DOHH2 (cell line): ENCODE results near the gene ZNF467.

Source experiments
- H3F3A ChIP-seq: fragments of 200-600 bp; sonication (generic), shearing (Covaris generic); 2 replicates; pipeline ENCODE4 v1.6.0; 2016; ENCODE audit warnings: antibody characterized with exemption, mild to moderate bottlenecking; ENCODE audit not compliant: control insufficient read depth, insufficient read depth
- H3K27ac ChIP-seq: fragments of 200-600 bp; sonication (generic); 2 replicates; pipeline ENCODE4 v1.5.1; 2014; ENCODE audit warnings: low read depth, mild to moderate bottlenecking, low read length, moderate library complexity
- H3K27me3 ChIP-seq: fragments of 200-600 bp; sonication (generic); 2 replicates; pipeline ENCODE4 v1.6.1; 2014; ENCODE audit warnings: mild to moderate bottlenecking, low read length, mixed read lengths; ENCODE audit not compliant: control insufficient read depth
- H3K36me3 ChIP-seq: fragments of 200-600 bp; sonication (generic); 2 replicates; pipeline ENCODE4 v1.6.1; 2014; ENCODE audit warnings: mild to moderate bottlenecking, low read length, moderate library complexity, mixed read lengths; ENCODE audit not compliant: control insufficient read depth
- H3K4me1 ChIP-seq: fragments of 200-600 bp; sonication (generic); 2 replicates; pipeline ENCODE4 v1.6.1; 2014; ENCODE audit warnings: mild to moderate bottlenecking, low read length, mixed read lengths; ENCODE audit not compliant: control insufficient read depth
- H3K4me2 ChIP-seq: fragments of 200-600 bp; sonication (generic); 2 replicates; pipeline ENCODE4 v1.6.0; 2014; ENCODE audit warnings: mild to moderate bottlenecking, low read length, moderate library complexity
- H3K4me3 ChIP-seq: fragments of 200-600 bp; sonication (generic); 2 replicates; pipeline ENCODE4 v1.5.1; 2014; ENCODE audit warnings: mild to moderate bottlenecking, low read length, mixed read lengths
- H3K79me2 ChIP-seq: fragments of 200-600 bp; sonication (generic); 2 replicates; pipeline ENCODE4 v1.6.1; 2014; ENCODE audit warnings: mild to moderate bottlenecking, low read length, mixed read lengths; ENCODE audit not compliant: control insufficient read depth
- H3K9me2 ChIP-seq: fragments of 200-600 bp; sonication (generic); replicated peaks from 2 replicates; pipeline ENCODE4 v1.6.1; 2014; ENCODE audit warnings: mild to moderate bottlenecking, low read length, mixed read lengths; ENCODE audit not compliant: control insufficient read depth
- H3K9me3 ChIP-seq: fragments of 200-600 bp; sonication (generic); 2 replicates; pipeline ENCODE4 v1.6.1; 2014; ENCODE audit warnings: antibody characterized with exemption, low read length, mixed read lengths; ENCODE audit not compliant: control insufficient read depth, insufficient read depth
- H4K20me1 ChIP-seq: fragments of 200-600 bp; sonication (generic); 2 replicates; pipeline ENCODE4 v1.6.0; 2014; ENCODE audit warnings: low read depth, mild to moderate bottlenecking, antibody characterized with exemption, low read length, moderate library complexity; ENCODE audit not compliant: control insufficient read depth, insufficient read depth
- EZH2phosphoT487 ChIP-seq: fragments of 200-600 bp; sonication (generic); IDR thresholded peaks from 2 replicates; pipeline ENCODE4 v1.6.1; 2017; ENCODE audit warnings: borderline replicate concordance, mild to moderate bottlenecking, antibody characterized with exemption, low read length, moderate library complexity, mixed read lengths
- TF ChIP-seq, protein P1 (sequence below): fragments of 200-600 bp; sonication (generic); IDR thresholded peaks from one replicate; pipeline ENCODE4 v1.5.1; 2014; ENCODE audit warnings: antibody characterized with exemption, mild to moderate bottlenecking, low read depth, low read length; ENCODE audit not compliant: poor library complexity, severe bottlenecking

ZNF467 gene

DNA sequence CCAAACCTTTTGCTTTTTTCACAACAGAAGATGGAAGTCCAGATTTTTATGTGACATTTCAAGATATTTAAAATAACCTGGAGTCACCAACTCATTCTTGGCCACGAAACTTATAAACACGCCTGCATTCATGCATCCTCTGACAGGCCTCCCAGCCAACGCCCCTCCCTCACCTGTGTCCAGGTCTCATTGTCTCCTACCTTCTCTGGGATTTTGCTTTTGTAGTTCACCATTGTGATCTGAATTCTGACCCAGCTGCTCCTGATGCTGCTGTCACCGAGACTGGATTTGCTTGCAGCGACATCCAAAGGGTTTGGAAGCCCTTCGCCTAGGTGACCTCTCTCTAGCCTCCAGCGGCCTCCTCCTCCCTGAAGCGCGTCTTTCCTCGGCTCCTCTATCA lies 10.8 kb downstream of the ZNF467 start:
- H3K27ac ChIP-seq, result no peak overlapping the region
- H3K4me1 ChIP-seq, result no peaks in the 10 kb centered on the region
- no peak overlapping the region for H3K4me3 ChIP-seq
- H3K36me3 ChIP-seq, result no peaks in the 10 kb centered on the region
- no peaks in the 10 kb centered on the region for H3K79me2 ChIP-seq
- H3K9me3 ChIP-seq, result no peaks in the 10 kb centered on the region
- H3F3A ChIP-seq, result no peaks in the 10 kb centered on the region
- H3K4me2 ChIP-seq, result no peak overlapping the region
- no peaks in the 10 kb centered on the region for H3K27me3 ChIP-seq
- H3K9me2 ChIP-seq, result no peaks in the 10 kb centered on the region
- TF ChIP-seq, protein P1, sequence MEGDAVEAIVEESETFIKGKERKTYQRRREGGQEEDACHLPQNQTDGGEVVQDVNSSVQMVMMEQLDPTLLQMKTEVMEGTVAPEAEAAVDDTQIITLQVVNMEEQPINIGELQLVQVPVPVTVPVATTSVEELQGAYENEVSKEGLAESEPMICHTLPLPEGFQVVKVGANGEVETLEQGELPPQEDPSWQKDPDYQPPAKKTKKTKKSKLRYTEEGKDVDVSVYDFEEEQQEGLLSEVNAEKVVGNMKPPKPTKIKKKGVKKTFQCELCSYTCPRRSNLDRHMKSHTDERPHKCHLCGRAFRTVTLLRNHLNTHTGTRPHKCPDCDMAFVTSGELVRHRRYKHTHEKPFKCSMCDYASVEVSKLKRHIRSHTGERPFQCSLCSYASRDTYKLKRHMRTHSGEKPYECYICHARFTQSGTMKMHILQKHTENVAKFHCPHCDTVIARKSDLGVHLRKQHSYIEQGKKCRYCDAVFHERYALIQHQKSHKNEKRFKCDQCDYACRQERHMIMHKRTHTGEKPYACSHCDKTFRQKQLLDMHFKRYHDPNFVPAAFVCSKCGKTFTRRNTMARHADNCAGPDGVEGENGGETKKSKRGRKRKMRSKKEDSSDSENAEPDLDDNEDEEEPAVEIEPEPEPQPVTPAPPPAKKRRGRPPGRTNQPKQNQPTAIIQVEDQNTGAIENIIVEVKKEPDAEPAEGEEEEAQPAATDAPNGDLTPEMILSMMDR, result no peak
- TF ChIP-seq EZH2phosphoT487, result no peak
- no peaks in the 10 kb centered on the region for H4K20me1 ChIP-seq

DNA sequence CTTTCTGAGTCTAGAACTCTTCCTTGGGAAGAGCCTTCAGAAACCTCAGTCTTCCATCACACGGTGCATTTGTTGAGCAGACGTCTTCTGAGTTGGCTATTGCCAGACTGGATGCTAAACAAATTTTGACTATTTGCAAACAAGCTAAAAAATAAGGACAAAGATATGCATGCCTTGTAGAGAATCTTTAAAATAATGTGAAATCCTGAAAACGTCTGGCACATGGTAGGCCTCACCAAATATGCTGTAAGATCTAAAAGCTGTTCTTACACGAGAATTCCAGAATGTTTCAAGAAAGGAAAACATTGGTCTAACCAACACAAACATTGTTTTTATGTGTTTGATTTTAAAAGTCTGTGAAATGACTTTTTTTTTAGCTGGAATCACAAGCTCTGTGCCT lies 11.3 kb downstream of the ZNF467 start:
- no peaks in the 10 kb centered on the region for H3K9me2 ChIP-seq
- no peak overlapping the region for H3K4me3 ChIP-seq
- no peaks in the 10 kb centered on the region for H4K20me1 ChIP-seq
- H3F3A ChIP-seq, result no peaks in the 10 kb centered on the region
- no peaks in the 10 kb centered on the region for H3K79me2 ChIP-seq
- no peak overlapping the region for H3K27ac ChIP-seq
- H3K9me3 ChIP-seq, result no peaks in the 10 kb centered on the region
- no peaks in the 10 kb centered on the region for H3K4me1 ChIP-seq
- H3K27me3 ChIP-seq, result no peaks in the 10 kb centered on the region
- TF ChIP-seq EZH2phosphoT487, result no peak
- TF ChIP-seq, protein P1, result no peak
- H3K36me3 ChIP-seq, result no peaks in the 10 kb centered on the region
- H3K4me2 ChIP-seq, result no peak overlapping the region

DNA sequence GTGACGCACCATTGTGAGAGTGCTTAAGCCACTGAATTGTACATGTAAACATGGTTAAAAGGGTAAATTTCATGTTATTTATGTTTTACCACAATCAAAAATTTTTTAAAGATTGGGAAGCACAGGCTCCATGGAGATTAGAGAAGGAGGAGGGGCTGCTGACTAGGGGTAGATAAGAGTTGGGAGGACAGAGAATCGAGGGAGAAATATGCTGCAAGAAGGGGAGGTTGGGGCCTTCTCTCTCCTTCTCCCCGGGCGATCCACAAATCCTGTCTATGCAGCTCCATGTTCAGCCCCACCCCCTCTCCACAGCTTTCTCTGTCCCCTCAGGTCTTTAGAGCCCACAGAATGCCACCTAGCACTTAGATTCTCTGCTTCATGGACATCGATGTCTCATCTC lies 12.1 kb downstream of the ZNF467 start:
- no peaks in the 10 kb centered on the region for H3F3A ChIP-seq

More for the DNA sequence above, 12.1 kb downstream of the ZNF467 start:
- Histone ChIP-seq H3K9me3 (no peaks in the 10 kb centered on the region), H3K27ac (no peak overlapping the region), H3K4me2 (no peak overlapping the region), H3K4me3 (no peak overlapping the region), H3K79me2 (no peaks in the 10 kb centered on the region), H3K4me1 (no peaks in the 10 kb centered on the region), H3K27me3 (no peaks in the 10 kb centered on the region), H3K36me3 (no peaks in the 10 kb centered on the region), H4K20me1 (no peaks in the 10 kb centered on the region), H3K9me2 (no peaks in the 10 kb centered on the region)
- TF ChIP-seq, protein P1, result no peak
- no peak for TF ChIP-seq EZH2phosphoT487
